Trophoblast cell (in vitro differentiated cells and primary cell): ENCODE results near the gene SURF2.

ENCODE experiments used
- DNase-seq, 2 donors: peaks; one replicate each; pipeline ENCODE4 v3.0.0-alpha.2; 2016
- H2AFZ ChIP-seq: 2 replicates; pipeline ENCODE4 v1.6.1; 2013; ENCODE audit warnings: low read length, moderate library complexity, mild to moderate bottlenecking; ENCODE audit not compliant: insufficient read depth, poor library complexity
- H2AK5ac ChIP-seq: 2 replicates; pipeline ENCODE4 v1.6.1; 2013; ENCODE audit warnings: mild to moderate bottlenecking, low read length
- H2BK120ac ChIP-seq: 2 replicates; pipeline ENCODE4 v1.6.1; 2013; ENCODE audit warnings: low read length, mild to moderate bottlenecking, moderate library complexity; ENCODE audit not compliant: insufficient read depth, poor library complexity
- H2BK12ac ChIP-seq: 2 replicates; pipeline ENCODE4 v1.6.1; 2013; ENCODE audit warnings: mild to moderate bottlenecking, low read length, moderate library complexity
- H2BK5ac ChIP-seq: 2 replicates; pipeline ENCODE4 v1.6.1; 2013; ENCODE audit warnings: low read length, low read depth, moderate library complexity, mild to moderate bottlenecking; ENCODE audit not compliant: poor library complexity
- H3K14ac ChIP-seq: 2 replicates; pipeline ENCODE4 v1.6.1; 2013; ENCODE audit warnings: mild to moderate bottlenecking, low read length
- H3K18ac ChIP-seq: 2 replicates; pipeline ENCODE4 v1.6.1; 2013; ENCODE audit warnings: mild to moderate bottlenecking, low read length
- H3K23ac ChIP-seq: 2 replicates; pipeline ENCODE4 v1.6.1; 2013; ENCODE audit warnings: low read length
- H3K27ac ChIP-seq: 2 replicates; pipeline ENCODE4 v1.5.1; 2013; ENCODE audit warnings: low read depth, mild to moderate bottlenecking, inconsistent platforms, low read length, moderate library complexity
- H3K27me3 ChIP-seq: 2 replicates; pipeline ENCODE4 v1.6.1; 2013; ENCODE audit warnings: inconsistent platforms, mild to moderate bottlenecking, low read length, moderate library complexity; ENCODE audit not compliant: insufficient read depth
- H3K36me3 ChIP-seq, 2 experiments: 1 replicate in 1 of 2; 2 replicates in 1 of 2; pipeline ENCODE4 v1.6.1; 2013; ENCODE audit warnings: low read length in 2 of 2, mild to moderate bottlenecking in 2 of 2, moderate library complexity in 1 of 2; ENCODE audit not compliant: insufficient read depth in 2 of 2, control insufficient read depth in 1 of 2
- H3K4ac ChIP-seq: 2 replicates; pipeline ENCODE4 v1.6.1; 2013; ENCODE audit warnings: low read depth, mild to moderate bottlenecking, low read length, moderate library complexity
- H3K4me1 ChIP-seq, 2 experiments: 1 replicate in 1 of 2; 2 replicates in 1 of 2; pipeline ENCODE4 v1.6.1; 2013; ENCODE audit warnings: low read length in 2 of 2, mild to moderate bottlenecking in 2 of 2, moderate library complexity in 1 of 2; ENCODE audit not compliant: insufficient read depth in 2 of 2, control insufficient read depth in 1 of 2
- H3K4me2 ChIP-seq: 2 replicates; pipeline ENCODE4 v1.6.1; 2013; ENCODE audit warnings: inconsistent platforms, mild to moderate bottlenecking, low read length, moderate library complexity
- H3K4me3 ChIP-seq: 2 replicates; pipeline ENCODE4 v1.5.1; 2013; ENCODE audit warnings: mild to moderate bottlenecking, low read depth, low read length, inconsistent platforms
- H3K79me1 ChIP-seq: one replicate; pipeline ENCODE4 v1.6.1; 2013; ENCODE audit warnings: low read length
- H3K79me2 ChIP-seq: 2 replicates; pipeline ENCODE4 v1.6.1; 2013; ENCODE audit warnings: low read length, mild to moderate bottlenecking; ENCODE audit not compliant: control insufficient read depth, insufficient read depth, poor library complexity
- H3K9ac ChIP-seq: 2 replicates; pipeline ENCODE4 v1.6.1; 2013; ENCODE audit warnings: mild to moderate bottlenecking, low read length
- H3K9me3 ChIP-seq: 2 replicates; pipeline ENCODE4 v1.6.1; 2013; ENCODE audit warnings: low read depth, mild to moderate bottlenecking, control low read depth, inconsistent platforms, low read length; ENCODE audit not compliant: insufficient read depth
- H4K12ac ChIP-seq: 2 replicates; pipeline ENCODE4 v1.6.1; 2013; ENCODE audit warnings: low read depth, mild to moderate bottlenecking, low read length, moderate library complexity
- H4K8ac ChIP-seq: 2 replicates; pipeline ENCODE4 v1.6.1; 2013; ENCODE audit warnings: low read depth, mild to moderate bottlenecking, low read length, moderate library complexity
- H4K91ac ChIP-seq: one replicate; pipeline ENCODE4 v1.6.1; 2013; ENCODE audit warnings: low read depth, mild to moderate bottlenecking, low read length, moderate library complexity
- WGBS: extraction: QIAGEN DNeasy Blood & Tissue Kit; methylation state at CpG from one replicate; pipeline ENCODE4 v1.1.7; 2013; ENCODE audit warnings: missing lambda C conversion rate; ENCODE audit not compliant: insufficient read length, insufficient coverage; ENCODE audit errors: extremely low coverage; 5-methylcytosine and 5-hydroxymethylcytosine counted together

Gene SURF2

DNA sequence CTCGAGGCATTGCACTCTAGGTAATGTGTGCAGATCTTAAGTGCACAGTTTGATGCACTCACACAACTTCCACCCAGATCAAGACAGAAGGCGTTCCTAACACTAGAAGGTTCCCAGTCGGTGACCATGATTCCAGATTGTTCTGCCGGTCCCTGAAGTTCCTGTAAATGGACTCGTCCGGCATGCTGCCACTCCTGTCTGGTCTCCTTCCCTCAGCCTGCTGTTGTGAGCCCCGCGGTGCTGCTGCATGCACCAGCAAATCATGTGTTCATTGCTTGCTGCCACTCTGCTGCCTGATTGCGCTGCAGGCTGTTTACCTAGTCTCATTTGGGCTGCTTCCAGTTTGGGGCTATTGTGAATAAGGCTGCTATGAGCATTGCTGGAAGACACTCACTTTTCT, 31.3 kb downstream of the SURF2 start:
- no peak overlapping the region for H2AK5ac ChIP-seq
- WGBS, result no CpG with 5 or more reads among the region's 9 CpGs
- no peak overlapping the region for H4K8ac ChIP-seq
- H3K9ac ChIP-seq, result no peak overlapping the region
- H3K27ac ChIP-seq, result no peak overlapping the region
- H3K23ac ChIP-seq, result no peak overlapping the region
- H3K79me2 ChIP-seq, result no peaks in the 10 kb centered on the region
- no peak overlapping the region for H2BK5ac ChIP-seq
- DNase-seq, result peak; percentile 68 to 70
- no peak overlapping the region for H3K18ac ChIP-seq
- H3K4me3 ChIP-seq, result no peak overlapping the region
- no peak overlapping the region for H2BK12ac ChIP-seq
- H3K27me3 ChIP-seq, result no peaks in the 10 kb centered on the region
- H4K91ac ChIP-seq, result no peak overlapping the region
- H4K12ac ChIP-seq, result no peak overlapping the region
- no peak overlapping the region for H3K14ac ChIP-seq
- no peak overlapping the region for H2AFZ ChIP-seq
- H3K4me1 ChIP-seq, result peaks cover 0 to 3% of the 10 kb centered on the region in 2 experiments
- H3K4me2 ChIP-seq, result no peak overlapping the region
- H3K36me3 ChIP-seq, result no peaks in the 10 kb centered on the region
- no peaks in the 10 kb centered on the region for H3K79me1 ChIP-seq
- no peak overlapping the region for H3K4ac ChIP-seq
- peaks cover 15% of the 10 kb centered on the region for H3K9me3 ChIP-seq
- no peak overlapping the region for H2BK120ac ChIP-seq

DNA sequence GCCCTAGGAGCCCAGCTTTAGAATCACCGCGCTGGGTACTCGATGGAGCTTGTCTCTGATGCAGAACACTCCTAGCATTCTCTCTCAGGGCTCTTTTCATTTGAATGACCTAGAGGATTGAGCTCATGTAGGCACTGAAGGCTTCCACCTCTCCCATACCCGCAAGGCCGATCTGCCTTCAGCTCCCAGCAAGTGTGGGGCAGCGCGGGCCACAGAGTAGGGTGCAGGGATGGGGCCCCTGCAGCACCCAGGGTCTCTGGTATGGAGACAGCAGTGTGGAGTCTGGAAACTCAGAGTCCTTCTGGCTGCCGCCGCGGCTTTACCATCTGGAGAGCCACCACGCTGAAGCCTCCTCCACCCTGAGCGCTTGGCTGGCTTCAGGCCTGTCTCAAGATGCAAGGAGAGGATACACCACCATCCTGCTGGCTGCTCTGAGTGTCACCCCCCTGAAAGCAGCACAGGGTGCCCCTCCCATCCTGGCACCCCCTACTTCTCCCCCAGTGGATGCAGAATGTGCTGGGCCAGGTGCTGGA, 32.7 kb downstream of the SURF2 start:
- Histone ChIP-seq H3K4ac (no peak overlapping the region), H4K91ac (no peak overlapping the region), H3K18ac (no peak overlapping the region), H2AK5ac (no peak overlapping the region), H3K4me3 (no peak overlapping the region), H3K27ac (no peak overlapping the region), H2BK5ac (no peak overlapping the region), H2BK12ac (no peak overlapping the region), H2AFZ (no peak overlapping the region), H3K79me1 (no peaks in the 10 kb centered on the region), H3K9ac (no peak overlapping the region), H3K4me2 (no peak overlapping the region), H4K12ac (no peak overlapping the region), H3K27me3 (no peaks in the 10 kb centered on the region), H3K14ac (no peak overlapping the region), H4K8ac (no peak overlapping the region), H3K9me3 (peaks cover 10% of the 10 kb centered on the region), H3K79me2 (no peaks in the 10 kb centered on the region), H3K36me3 (no peaks in the 10 kb centered on the region), H2BK120ac (no peak overlapping the region), H3K4me1 (peaks cover 0 to 3% of the 10 kb centered on the region in 2 experiments), H3K23ac (no peak overlapping the region)
- WGBS, result no CpG with 5 or more reads among the region's 12 CpGs
- no peak for DNase-seq

DNA sequence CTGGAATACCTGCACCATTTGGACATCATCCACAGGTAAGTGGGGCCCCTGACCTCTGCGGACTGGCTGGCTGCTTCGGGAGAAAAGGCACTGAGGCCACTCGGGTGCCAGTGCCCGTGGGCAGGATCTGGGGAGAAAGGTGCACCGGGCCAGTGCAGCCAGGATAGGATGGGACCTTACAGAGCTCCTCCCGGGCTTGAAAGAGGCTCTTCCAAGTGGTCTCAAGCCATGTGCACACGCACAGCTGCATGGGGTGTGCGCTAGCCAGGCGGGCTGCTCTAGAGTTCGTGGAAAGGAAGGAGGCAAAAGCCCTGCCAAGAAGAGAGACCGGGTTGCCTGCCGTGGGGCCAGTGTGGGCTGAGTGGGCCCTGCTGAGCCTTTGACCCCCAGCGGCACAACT, 33.2 kb downstream of the SURF2 start:
- Histone ChIP-seq H3K4me3 (no peak overlapping the region), H3K23ac (no peak overlapping the region), H2AK5ac (no peak overlapping the region), H2AFZ (no peak overlapping the region), H2BK5ac (no peak overlapping the region), H2BK120ac (no peak overlapping the region), H3K4me2 (no peak overlapping the region), H3K27ac (no peak overlapping the region), H3K14ac (no peak overlapping the region), H3K79me2 (no peaks in the 10 kb centered on the region), H3K36me3 (no peaks in the 10 kb centered on the region), H3K4ac (no peak overlapping the region), H2BK12ac (no peak overlapping the region), H3K4me1 (peaks cover 0 to 3% of the 10 kb centered on the region in 2 experiments), H4K8ac (no peak overlapping the region), H4K12ac (no peak overlapping the region), H3K79me1 (no peaks in the 10 kb centered on the region), H4K91ac (no peak overlapping the region), H3K18ac (no peak overlapping the region), H3K27me3 (no peaks in the 10 kb centered on the region), H3K9ac (no peak overlapping the region), H3K9me3 (peaks cover 10% of the 10 kb centered on the region)
- WGBS, result no CpG with 5 or more reads among the region's 13 CpGs
- no peak for DNase-seq

DNA sequence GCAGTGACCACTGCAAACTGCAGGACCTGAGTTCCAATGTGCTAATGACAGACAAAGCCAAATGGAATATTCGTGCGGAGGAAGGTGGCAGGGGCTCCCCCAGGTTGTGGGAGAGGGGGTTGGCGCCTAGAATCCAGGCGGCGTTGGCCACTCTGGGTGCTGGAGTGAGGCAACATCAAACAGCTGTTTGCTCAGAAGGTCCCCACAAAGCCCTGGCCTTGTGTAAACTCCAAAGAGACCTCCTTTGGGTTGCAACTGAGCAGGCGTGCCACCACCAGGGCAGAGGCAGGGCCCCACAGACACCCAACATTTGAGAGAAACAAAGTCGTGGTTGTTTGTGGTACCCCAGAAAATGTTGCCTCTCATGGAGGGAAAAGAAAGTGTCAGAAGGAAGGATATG, 34.4 kb downstream of the SURF2 start:
- H3K79me1 ChIP-seq, result no peaks in the 10 kb centered on the region
- H2BK120ac ChIP-seq, result no peak overlapping the region
- H4K12ac ChIP-seq, result no peak overlapping the region
- no peak overlapping the region for H4K91ac ChIP-seq
- no peak overlapping the region for H2BK12ac ChIP-seq
- H3K4ac ChIP-seq, result no peak overlapping the region
- no peak overlapping the region for H2BK5ac ChIP-seq
- no peak overlapping the region for H3K18ac ChIP-seq
- peaks cover 10% of the 10 kb centered on the region for H3K9me3 ChIP-seq
- no peaks in the 10 kb centered on the region for H3K27me3 ChIP-seq
- peaks cover 0 to 3% of the 10 kb centered on the region in 2 experiments for H3K4me1 ChIP-seq
- H3K9ac ChIP-seq, result no peak overlapping the region
- no peak overlapping the region for H2AK5ac ChIP-seq
- no CpG with 5 or more reads among the region's 7 CpGs for WGBS
- H4K8ac ChIP-seq, result no peak overlapping the region
- no peak overlapping the region for H3K14ac ChIP-seq
- H2AFZ ChIP-seq, result no peak overlapping the region
- H3K36me3 ChIP-seq, result no peaks in the 10 kb centered on the region
- no peaks in the 10 kb centered on the region for H3K79me2 ChIP-seq
- H3K4me2 ChIP-seq, result no peak overlapping the region
- H3K23ac ChIP-seq, result no peak overlapping the region
- no peak overlapping the region for H3K27ac ChIP-seq
- DNase-seq, result no peak
- H3K4me3 ChIP-seq, result no peak overlapping the region
